Measurements from ENCODE around the gene CD93.

CD93 gene

GRCh38 chr20:23084282-23084844 is 1.8 kb downstream of the CD93 start:
- no peak for DNase-seq (ENCODE audit: low read depth in 1 of 2, low spot score in 1 of 2)

- no peak for DNase-seq (ENCODE audit: low read depth in 1 of 2, low spot score in 1 of 2)
These were observed 2.4 kb downstream of the CD93 start for GRCh38 chr20:23083553-23084220.

GRCh38 chr20:23082846-23083552 is 3.1 kb downstream of the CD93 start:
- DNase-seq (ENCODE audit: low read depth in 1 of 2, low spot score in 1 of 2), result no peak

GRCh38 chr20:23081263-23081819 is 4.8 kb downstream of the CD93 start:
- no peak for DNase-seq (ENCODE audit: low read depth in 1 of 2, low spot score in 1 of 2)

GRCh38 chr20:23080521-23080920 is 5.6 kb downstream of the CD93 start:
- DNase-seq (ENCODE audit: low read depth in 1 of 2, low spot score in 1 of 2), result no peak

- no peak for DNase-seq (ENCODE audit: low read depth in 1 of 2, low spot score in 1 of 2)
These were observed 6.2 kb downstream of the CD93 start for GRCh38 chr20:23079926-23080325.

DNA sequence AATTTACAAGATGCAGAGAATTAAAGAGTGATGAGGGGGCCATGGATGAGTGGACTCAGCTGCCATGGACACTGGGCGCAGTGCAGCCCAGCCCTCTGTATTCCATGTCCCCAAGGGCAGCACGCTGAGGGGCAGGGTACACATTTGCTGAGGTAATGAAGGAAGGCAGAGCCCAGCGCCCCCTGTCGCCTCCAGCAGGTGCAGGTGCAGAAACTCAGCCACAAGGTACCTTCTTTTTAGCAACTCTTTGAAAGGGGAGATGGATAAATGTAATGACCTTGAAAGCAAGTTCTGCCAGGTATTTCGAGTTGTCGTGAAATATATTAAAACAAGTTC is 7.1 kb downstream of the CD93 start:
- DNase-seq (ENCODE audit: low read depth in 1 of 2, low spot score in 1 of 2), result no peak

DNA sequence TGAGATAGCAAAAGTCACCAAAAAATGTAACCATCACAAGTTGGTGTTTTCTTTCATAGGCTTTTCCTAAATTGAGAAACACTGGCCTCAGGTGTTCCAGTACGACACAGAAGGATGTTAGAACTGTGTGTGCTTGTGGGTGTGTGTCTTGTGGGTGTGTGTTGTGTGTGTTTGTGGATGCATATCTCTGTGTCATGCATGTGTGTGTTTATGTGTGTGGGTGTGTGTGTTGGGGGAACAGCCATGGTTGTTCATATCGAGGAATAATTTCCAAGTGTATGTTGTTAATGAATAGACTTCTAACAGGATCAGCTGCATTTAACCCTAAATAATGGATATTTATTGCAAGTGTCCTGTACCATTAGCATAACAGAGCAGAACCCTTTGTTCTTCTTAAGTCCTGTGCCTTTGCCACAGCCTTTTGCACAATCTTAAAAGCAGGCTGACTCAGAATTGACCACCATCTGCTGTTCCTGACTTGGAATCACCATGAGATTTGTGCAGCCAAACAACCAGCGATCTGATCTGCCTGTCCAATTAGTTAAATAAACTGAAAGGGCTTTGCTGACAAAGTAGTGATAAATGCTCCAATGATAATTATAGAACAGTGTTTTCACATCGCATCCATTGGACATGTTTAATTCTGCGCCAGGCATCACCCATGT is 7.6 kb downstream of the CD93 start:
- no peak for DNase-seq (ENCODE audit: low read depth in 1 of 2, low spot score in 1 of 2)

DNA sequence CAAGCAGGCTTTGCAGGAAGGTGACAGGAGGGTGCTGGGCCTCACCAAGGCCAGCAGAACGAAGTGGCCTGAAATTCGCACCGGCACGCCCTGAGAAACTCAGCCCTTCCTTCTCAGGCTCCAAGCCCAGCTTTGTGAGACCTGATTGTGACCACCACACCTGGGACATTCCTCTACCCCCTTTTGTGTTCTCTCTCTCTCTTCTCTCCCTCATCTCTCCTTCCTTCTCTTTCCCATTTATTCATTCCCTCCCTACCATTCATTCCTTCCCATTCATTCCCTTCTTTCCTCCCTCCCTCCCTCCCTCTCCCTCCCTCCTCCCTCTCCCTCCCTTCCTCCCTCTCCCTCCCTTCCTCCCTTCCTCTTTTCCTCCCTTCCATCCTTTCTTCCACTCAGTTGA is 8.8 kb downstream of the CD93 start:
- DNase-seq (ENCODE audit: low read depth in 1 of 2, low spot score in 1 of 2), result no peak

DNA sequence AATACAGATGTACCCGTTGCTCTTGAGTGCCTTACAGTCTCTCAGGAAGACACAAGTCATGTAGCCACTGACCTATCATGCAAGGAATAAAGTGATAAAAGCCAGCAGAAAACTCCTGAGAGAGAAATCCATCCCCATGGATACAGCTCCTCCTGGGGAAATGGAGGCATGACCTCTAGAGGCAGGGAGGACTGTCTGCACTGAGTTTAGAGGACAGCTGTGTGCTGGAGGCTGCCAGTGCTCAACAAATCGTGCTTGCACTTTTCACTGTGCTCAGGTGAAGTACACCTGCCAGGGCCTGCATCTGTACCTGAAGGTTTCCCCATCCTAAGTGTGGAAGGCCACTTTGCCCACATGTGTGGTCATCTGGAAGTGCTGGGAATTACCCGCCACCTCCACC is 12.1 kb downstream of the CD93 start:
- no peak for DNase-seq (ENCODE audit: low read depth in 1 of 2, low spot score in 1 of 2)

DNA sequence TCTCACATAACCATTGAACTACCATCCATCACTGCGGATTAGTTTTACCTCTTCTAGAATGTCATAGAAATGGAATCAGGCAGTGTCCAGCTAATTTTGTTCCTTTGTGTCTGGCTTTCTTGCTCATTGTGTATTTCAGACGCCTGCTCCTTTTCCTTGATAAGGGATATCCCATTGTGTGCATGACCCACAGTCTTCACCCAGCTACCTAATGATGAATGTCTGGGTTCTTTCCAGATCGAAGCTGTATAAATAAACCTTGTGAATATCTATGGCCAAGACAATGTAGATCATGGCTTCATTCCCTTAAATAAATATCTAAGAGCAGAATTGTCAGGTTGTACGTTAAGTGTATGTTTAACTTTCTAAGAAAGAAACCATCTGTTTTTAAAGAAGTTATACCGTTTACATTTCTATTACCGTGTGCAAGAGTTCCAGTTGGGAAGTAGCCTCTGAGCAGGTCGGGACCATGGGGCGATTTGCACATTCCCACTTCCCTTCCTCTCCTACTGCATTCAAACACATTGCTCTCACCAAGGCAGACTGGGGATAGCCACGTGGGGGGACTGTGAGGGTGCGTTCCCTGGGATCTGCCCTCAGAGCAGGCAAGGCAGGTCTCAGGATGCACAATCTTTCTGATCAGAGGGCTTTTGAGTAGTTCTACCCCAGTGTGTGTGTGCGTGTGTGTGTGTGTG is 13.1 kb downstream of the CD93 start:
- DNase-seq (ENCODE audit: low read depth in 1 of 2, low spot score in 1 of 2), result no peak

DNA sequence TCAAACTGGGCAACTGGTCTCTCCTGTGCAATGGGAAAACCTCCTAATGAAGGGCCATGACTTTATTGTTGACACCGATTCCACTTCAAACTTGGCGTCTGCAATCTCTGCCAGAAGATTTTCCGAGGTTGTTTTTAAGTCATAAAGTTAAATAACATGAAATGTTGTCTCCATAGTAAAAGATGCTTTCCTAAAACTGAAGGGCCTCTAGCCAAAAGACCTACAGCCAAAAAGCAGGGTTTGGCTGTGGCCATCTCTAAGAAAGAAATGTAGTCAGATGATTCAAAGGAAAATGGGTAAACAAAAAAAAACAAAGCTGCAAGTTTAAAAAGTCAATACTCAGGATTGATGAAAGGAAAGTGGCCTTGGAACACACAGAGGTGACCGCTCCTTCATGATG is 14.1 kb downstream of the CD93 start:
- no peak for DNase-seq (ENCODE audit: low read depth in 1 of 2, low spot score in 1 of 2)

GRCh38 chr20:23071398-23071797 is 14.7 kb downstream of the CD93 start:
- DNase-seq (ENCODE audit: low read depth in 1 of 2, low spot score in 1 of 2), result no peak

DNA sequence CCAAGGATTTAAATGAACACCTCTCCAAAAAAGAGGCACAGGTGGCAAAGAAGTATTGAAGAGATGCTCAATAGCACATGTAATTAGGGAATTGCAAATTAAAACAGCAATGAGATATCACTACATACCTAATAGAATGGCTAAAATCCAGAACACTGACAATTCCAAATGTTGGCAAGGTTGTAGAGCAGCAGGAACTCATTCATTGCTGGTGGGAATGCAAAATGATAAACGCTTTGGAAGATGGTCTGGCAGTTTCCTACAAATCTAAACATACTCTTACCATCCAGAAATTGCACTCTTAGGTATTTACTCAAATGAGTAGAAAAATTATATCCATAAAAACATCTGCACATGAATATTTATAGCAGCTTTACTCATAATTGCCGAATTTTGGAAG is 17.0 kb downstream of the CD93 start:
- no peak for DNase-seq (ENCODE audit: low read depth in 1 of 2, low spot score in 1 of 2)

- no peak for DNase-seq (ENCODE audit: low read depth in 1 of 2, low spot score in 1 of 2)
These were observed 17.8 kb downstream of the CD93 start for GRCh38 chr20:23068283-23068682.

DNA sequence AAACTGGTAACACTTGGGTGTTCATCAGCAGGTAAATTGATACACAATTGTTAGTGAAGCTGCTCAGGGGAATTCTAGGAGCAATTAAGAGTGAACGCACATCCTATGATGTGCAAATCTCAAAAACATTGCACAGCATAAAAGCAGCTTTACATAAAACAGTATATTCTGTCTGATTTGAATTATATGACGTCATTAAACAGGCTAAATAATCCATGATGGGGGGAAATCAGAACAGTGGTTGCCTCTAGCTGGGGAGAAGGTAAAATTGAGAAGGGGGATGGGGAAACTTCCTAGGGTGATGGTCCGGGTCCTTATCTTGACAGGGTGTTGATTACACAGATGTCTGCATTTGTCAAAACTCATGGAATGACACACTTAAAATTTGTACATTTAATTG is 19.4 kb downstream of the CD93 start:
- no peak for DNase-seq (ENCODE audit: low read depth in 1 of 2, low spot score in 1 of 2)

DNA sequence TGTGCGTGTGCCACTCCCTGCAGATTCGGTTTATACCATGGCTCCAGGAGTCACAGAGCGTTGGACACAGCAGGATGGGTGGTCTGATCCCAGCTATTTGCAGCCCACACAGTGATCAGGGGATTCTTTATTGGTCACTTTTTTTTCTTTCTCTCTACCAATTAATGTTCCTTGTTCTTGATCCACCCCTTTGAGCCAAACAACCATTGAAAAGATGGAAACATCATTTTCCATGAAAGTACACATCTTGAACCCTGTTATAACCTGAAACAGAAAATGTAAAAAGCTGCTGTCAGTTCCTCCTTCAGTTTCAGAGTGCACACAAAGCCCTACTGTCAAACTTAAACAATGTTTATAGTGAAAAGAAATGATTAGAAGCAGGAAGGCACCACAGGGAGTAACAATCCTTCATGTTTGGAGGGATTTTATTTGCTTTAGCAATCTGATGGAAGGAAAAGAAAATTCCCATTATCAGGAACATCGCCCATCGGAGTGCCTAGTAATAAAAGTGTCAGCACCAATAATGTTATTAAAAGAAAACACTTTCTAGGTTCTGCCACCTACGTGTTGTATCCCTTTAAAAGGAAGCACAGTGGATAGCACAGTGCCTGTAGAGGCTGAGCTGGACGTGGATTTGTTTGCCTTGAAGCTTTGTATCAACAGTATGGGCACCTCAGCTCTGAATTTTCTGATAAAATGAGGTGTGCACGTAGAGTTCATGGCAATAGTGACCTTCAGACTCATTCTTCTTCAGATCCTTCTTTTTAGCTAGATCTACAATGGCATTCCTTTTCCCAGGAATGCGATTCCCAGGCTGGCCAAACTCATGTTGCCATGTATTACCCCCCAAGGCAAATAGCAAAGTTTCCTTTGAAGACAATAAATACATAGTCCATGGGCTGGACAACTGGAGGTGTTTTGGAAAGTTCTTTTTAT is 20.6 kb downstream of the CD93 start:
- DNase-seq (ENCODE audit: low read depth in 1 of 2, low spot score in 1 of 2), result no peak

DNA sequence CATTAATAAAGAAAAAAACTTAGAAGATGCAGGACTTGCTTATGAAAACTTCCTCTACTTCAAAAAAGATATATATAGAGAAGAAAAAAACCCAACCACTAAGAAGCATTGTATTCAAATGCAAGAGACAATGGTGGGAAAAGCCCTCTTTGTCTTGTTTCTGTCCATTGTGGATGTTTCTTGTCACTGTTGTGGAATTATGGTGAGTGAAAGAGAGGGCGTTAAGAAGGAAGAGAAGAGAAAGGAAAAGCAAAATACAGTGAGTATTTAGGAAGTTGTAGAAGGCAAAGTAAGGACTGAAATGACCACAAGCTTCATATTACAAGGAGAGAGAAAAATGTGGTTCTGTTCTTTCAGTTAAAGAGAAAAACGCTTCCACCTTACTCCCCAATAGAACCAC is 22.5 kb downstream of the CD93 start:
- no peak for DNase-seq (ENCODE audit: low read depth in 1 of 2, low spot score in 1 of 2)

DNA sequence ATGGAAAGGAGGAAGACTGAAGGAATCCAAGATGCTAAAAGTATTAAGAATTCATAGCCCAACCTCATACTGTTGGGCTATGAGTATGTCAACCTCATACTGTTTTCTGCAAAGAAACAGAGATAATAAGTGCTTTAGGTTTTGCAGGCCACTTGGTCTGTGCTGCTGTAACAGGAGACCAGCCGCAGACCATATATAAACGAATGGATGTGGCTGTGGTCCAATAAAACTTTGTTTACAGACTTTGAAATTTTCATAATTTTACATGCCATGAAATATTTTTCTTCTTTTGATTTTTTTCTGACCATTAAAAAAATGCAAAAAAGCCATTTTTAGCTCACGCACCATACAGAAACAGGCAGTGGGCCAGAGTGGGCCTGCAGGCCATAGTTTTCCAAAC is 23.0 kb downstream of the CD93 start:
- no peak for DNase-seq (ENCODE audit: low read depth in 1 of 2, low spot score in 1 of 2)

- DNase-seq (ENCODE audit: low read depth in 1 of 2, low spot score in 1 of 2), result no peak
These were observed 23.5 kb downstream of the CD93 start for GRCh38 chr20:23062632-23063031.

All from activated T-helper 1 cell treated with anti-CD3 and anti-CD28 coated beads, Interleukin-2, amount 50 U/mL, for 16 hours (primary cell).